ENCODE data around the gene LRRFIP1.

GRCh38 chr2:237708065-237708398 is 80.6 kb downstream of the LRRFIP1 start:
- TF ChIP-seq, protein P1, sequence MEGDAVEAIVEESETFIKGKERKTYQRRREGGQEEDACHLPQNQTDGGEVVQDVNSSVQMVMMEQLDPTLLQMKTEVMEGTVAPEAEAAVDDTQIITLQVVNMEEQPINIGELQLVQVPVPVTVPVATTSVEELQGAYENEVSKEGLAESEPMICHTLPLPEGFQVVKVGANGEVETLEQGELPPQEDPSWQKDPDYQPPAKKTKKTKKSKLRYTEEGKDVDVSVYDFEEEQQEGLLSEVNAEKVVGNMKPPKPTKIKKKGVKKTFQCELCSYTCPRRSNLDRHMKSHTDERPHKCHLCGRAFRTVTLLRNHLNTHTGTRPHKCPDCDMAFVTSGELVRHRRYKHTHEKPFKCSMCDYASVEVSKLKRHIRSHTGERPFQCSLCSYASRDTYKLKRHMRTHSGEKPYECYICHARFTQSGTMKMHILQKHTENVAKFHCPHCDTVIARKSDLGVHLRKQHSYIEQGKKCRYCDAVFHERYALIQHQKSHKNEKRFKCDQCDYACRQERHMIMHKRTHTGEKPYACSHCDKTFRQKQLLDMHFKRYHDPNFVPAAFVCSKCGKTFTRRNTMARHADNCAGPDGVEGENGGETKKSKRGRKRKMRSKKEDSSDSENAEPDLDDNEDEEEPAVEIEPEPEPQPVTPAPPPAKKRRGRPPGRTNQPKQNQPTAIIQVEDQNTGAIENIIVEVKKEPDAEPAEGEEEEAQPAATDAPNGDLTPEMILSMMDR (optimal IDR thresholded peaks at IDR 0.05 in 1 of 3, IDR thresholded peaks at IDR 0.05 in 1 of 3, conservative IDR thresholded peaks at IDR 0.05 in 1 of 3; ENCODE audit: extremely low read depth in 1 of 3, insufficient read depth in 2 of 3, low read length in 3 of 3) = peak in 1 of 3 experiments; percentile 42
- TF ChIP-seq EZH2 (IDR thresholded peaks at IDR 0.05; ENCODE audit: low read length) = no peak
